Adrenal gland (tissue), 5 donors: ENCODE measurements around the gene AK5.

Experiments used
- CTCF ChIP-seq, 6 experiments: fragments of 450-650 bp in 4 of 6; fragments of 200-600 bp in 2 of 6; sonication (generic) in 1 of 6; IDR thresholded peaks; 1 replicate in 5 of 6; 2 replicates in 1 of 6; pipeline versions ENCODE4 v1.5.1 to v1.8.0; 2016 to 2021; ENCODE audit warnings: antibody characterized with exemption in 6 of 6, mild to moderate bottlenecking in 2 of 6, moderate library complexity in 1 of 6
- POLR2A ChIP-seq, 2 donors: fragments of 450-650 bp; IDR thresholded peaks; one replicate each; pipeline ENCODE4 v1.6.1; 2017; ENCODE audit warnings: antibody characterized with exemption in 2 of 2, mild to moderate bottlenecking in 2 of 2, moderate library complexity in 1 of 2
- donor health status: DM: no; HTN: no; CAD: no.

- no peak for TF ChIP-seq CTCF (IDR thresholded peaks at IDR 0.05)
- TF ChIP-seq POLR2A (IDR thresholded peaks at IDR 0.05): no peak
Measured at GRCh38 chr1:77468949-77469710, 187.3 kb downstream of the AK5 start.
